Activated CD4-positive, alpha-beta T cell treated with anti-CD3 and anti-CD28 coated beads for 24 hours (primary cell): ENCODE data around the gene HNRNPA1.
"Not testable (repeated sequence)": the region's sequence is repeated elsewhere in the genome, so short reads cannot be mapped to it uniquely, and the experiment has no call there.

Experiments used
- DNase-seq, 2 donors: peaks; one replicate each; pipeline ENCODE4 v3.0.0-alpha.2; 2020; ENCODE audit warnings: low read depth in 2 of 2

HNRNPA1 gene

GRCh38 chr12:54298904-54299303 lies 18.4 kb downstream of the HNRNPA1 start:
- no peak for DNase-seq

- no peak for DNase-seq
These were observed 19.1 kb downstream of the HNRNPA1 start for GRCh38 chr12:54299515-54300224.

- no peak for DNase-seq
These were observed 19.8 kb downstream of the HNRNPA1 start for GRCh38 chr12:54300225-54300731.

GRCh38 chr12:54300732-54301427 lies 20.4 kb downstream of the HNRNPA1 start, which contains the start of gene NFE2:
NFE2 (minus strand) TSS chr12:54301015; CDS start chr12:54295248, 5,767 bp downstream.
- no peak for DNase-seq

- no peak for DNase-seq
These were observed 21.0 kb downstream of the HNRNPA1 start for GRCh38 chr12:54301428-54302048.

GRCh38 chr12:54303640-54304039 lies 23.1 kb downstream of the HNRNPA1 start:
- no peak for DNase-seq

- no peak for DNase-seq
These were observed 23.8 kb downstream of the HNRNPA1 start for GRCh38 chr12:54304187-54304810.

- DNase-seq, result no peak
These were observed 26.6 kb downstream of the HNRNPA1 start for GRCh38 chr12:54306925-54307741.

GRCh38 chr12:54311051-54311450 lies 30.5 kb downstream of the HNRNPA1 start:
- no peak for DNase-seq

- not testable (repeated sequence) for DNase-seq
These were observed 31.8 kb downstream of the HNRNPA1 start for GRCh38 chr12:54312309-54312708.

- DNase-seq, result no peak
These were observed 40.8 kb downstream of the HNRNPA1 start for GRCh38 chr12:54321363-54321762.

GRCh38 chr12:54324617-54325441 lies 44.3 kb downstream of the HNRNPA1 start, which contains the start of gene COPZ1:
COPZ1 (plus strand) TSS chr12:54325131; CDS start chr12:54325164, 33 bp downstream.
- DNase-seq, result peak; percentile 84

GRCh38 chr12:54325442-54326109 lies 45.0 kb downstream of the HNRNPA1 start:
- DNase-seq, result not testable (repeated sequence)

GRCh38 chr12:54328595-54329337 lies 48.2 kb downstream of the HNRNPA1 start:
- no peak for DNase-seq

- no peak for DNase-seq
These were observed 49.2 kb downstream of the HNRNPA1 start for GRCh38 chr12:54329759-54330158.

GRCh38 chr12:54330442-54330841 lies 49.9 kb downstream of the HNRNPA1 start:
- no peak for DNase-seq

- no peak for DNase-seq
These were observed 50.9 kb downstream of the HNRNPA1 start for GRCh38 chr12:54331461-54331860.

GRCh38 chr12:54333420-54334034 lies 53.0 kb downstream of the HNRNPA1 start:
- no peak for DNase-seq
